ENCODE results near the gene HMGXB3. TPM values are rescaled to one million over a fixed set of nuclear protein-coding genes. Genes with fewer than 3 reads are reported as not detected.

HMGXB3 gene
- total RNA-seq, 1 experiment from 2014 or later, result 38.0 TPM

- no peaks in the 10 kb centered on the region for H3F3A ChIP-seq (ENCODE audit: insufficient read depth, low read depth)
- H3K9me3 ChIP-seq (ENCODE audit: insufficient read depth, low read depth), result no peaks in the 10 kb centered on the region
- no peak overlapping the region for H3K4me3 ChIP-seq
- H3K9me2 ChIP-seq (ENCODE audit: insufficient read depth), result no peaks in the 10 kb centered on the region
- H3K79me2 ChIP-seq (ENCODE audit: low read depth), result no peaks in the 10 kb centered on the region
- DNase-seq, result no peak
- H3K27ac ChIP-seq, result no peak overlapping the region
- intact Hi-C loops (cut with micrococcal nuclease; ENCODE audit: unreplicated experiment), result no loop called here
- no peak overlapping the region for H2AFZ ChIP-seq
- no peaks in the 10 kb centered on the region for H3K4me1 ChIP-seq (replicated peaks; ENCODE audit: insufficient read depth)
- H4K20me1 ChIP-seq (ENCODE audit: insufficient read depth), result no peaks in the 10 kb centered on the region; the same call in 1 of the 2 replicates
- H3K36me3 ChIP-seq (ENCODE audit: low read depth), result peaks cover 52% of the 10 kb centered on the region
- no peaks in the 10 kb centered on the region for H3K27me3 ChIP-seq (ENCODE audit: insufficient read depth, low read depth)
- ChIA-PET POLR2A (ENCODE audit: unreplicated experiment) (no interaction called here), CTCF (interaction anchor here (0.6 kb wide), 1 partner anchor 303 kb away, joined by 3 read pairs; the partner anchor contains the start of gene PPARGC1B)
- BruUV-seq (replicated peaks), result no TSS peak
- TF ChIP-seq EZH2 (IDR thresholded peaks at IDR 0.05; ENCODE audit: low read depth), result no peak
- no peak for TF ChIP-seq CTCF (conservative IDR thresholded peaks at IDR 0.05)
- no peak overlapping the region for H3K4me2 ChIP-seq
These were observed 32.8 kb downstream of the HMGXB3 start for GRCh38 chr5:150033334-150033733.

GRCh38 chr5:150034662-150035061, 34.1 kb downstream of the HMGXB3 start:
- H3K36me3 ChIP-seq (ENCODE audit: low read depth), result peaks cover 53% of the 10 kb centered on the region
- H3K27me3 ChIP-seq (ENCODE audit: insufficient read depth, low read depth), result no peaks in the 10 kb centered on the region
- H3K79me2 ChIP-seq (ENCODE audit: low read depth), result no peaks in the 10 kb centered on the region
- CTCF ChIA-PET, result no interaction called here
- H3K27ac ChIP-seq, result no peak overlapping the region
- no peaks in the 10 kb centered on the region for H3F3A ChIP-seq (ENCODE audit: insufficient read depth, low read depth)
- H2AFZ ChIP-seq, result no peak overlapping the region
- BruUV-seq (replicated peaks), result no TSS peak
- intact Hi-C loops (cut with micrococcal nuclease; ENCODE audit: unreplicated experiment), result no loop called here
- peaks cover 2% of the 10 kb centered on the region; the same call in 1 of the 2 replicates for H4K20me1 ChIP-seq (ENCODE audit: insufficient read depth)
- DNase-seq, result no peak
- H3K9me3 ChIP-seq (ENCODE audit: insufficient read depth, low read depth), result no peaks in the 10 kb centered on the region
- no peaks in the 10 kb centered on the region for H3K4me1 ChIP-seq (replicated peaks; ENCODE audit: insufficient read depth)
- no peak overlapping the region for H3K4me3 ChIP-seq
- POLR2A ChIA-PET (ENCODE audit: unreplicated experiment), result interaction anchor here (0.6 kb wide), 1 partner anchor 12 kb away, joined by 10 read pairs; no protein-coding TSS in a partner anchor
- no peak overlapping the region for H3K4me2 ChIP-seq
- no peaks in the 10 kb centered on the region for H3K9me2 ChIP-seq (ENCODE audit: insufficient read depth)
- no peak for TF ChIP-seq EZH2 (IDR thresholded peaks at IDR 0.05; ENCODE audit: low read depth)
- no peak for TF ChIP-seq CTCF (conservative IDR thresholded peaks at IDR 0.05)

GRCh38 chr5:150035139-150035895, 34.8 kb downstream of the HMGXB3 start:
- no peak overlapping the region for H3K4me3 ChIP-seq
- no peak for TF ChIP-seq EZH2 (IDR thresholded peaks at IDR 0.05; ENCODE audit: low read depth)
- no peak for TF ChIP-seq CTCF (conservative IDR thresholded peaks at IDR 0.05)
- no peak overlapping the region for H2AFZ ChIP-seq
- ChIA-PET POLR2A (ENCODE audit: unreplicated experiment) (no interaction called here), CTCF (no interaction called here)
- DNase-seq, result no peak
- no peak overlapping the region for H3K4me2 ChIP-seq
- no TSS peak for BruUV-seq (replicated peaks)
- no peak overlapping the region for H3K27ac ChIP-seq
- H4K20me1 ChIP-seq (ENCODE audit: insufficient read depth), result peaks cover 4% of the 10 kb centered on the region; the same call in 1 of the 2 replicates
- H3K79me2 ChIP-seq (ENCODE audit: low read depth), result no peaks in the 10 kb centered on the region
- H3K4me1 ChIP-seq (replicated peaks; ENCODE audit: insufficient read depth), result no peaks in the 10 kb centered on the region
- peaks cover 55% of the 10 kb centered on the region for H3K36me3 ChIP-seq (ENCODE audit: low read depth)
- no peaks in the 10 kb centered on the region for H3K27me3 ChIP-seq (ENCODE audit: insufficient read depth, low read depth)
- H3K9me3 ChIP-seq (ENCODE audit: insufficient read depth, low read depth), result no peaks in the 10 kb centered on the region
- H3K9me2 ChIP-seq (ENCODE audit: insufficient read depth), result no peaks in the 10 kb centered on the region
- no peaks in the 10 kb centered on the region for H3F3A ChIP-seq (ENCODE audit: insufficient read depth, low read depth)
- intact Hi-C loops (cut with micrococcal nuclease; ENCODE audit: unreplicated experiment), result no loop called here

All from PC-9 (cell line).